HepG2 (cell line): ENCODE data around the gene ITGB1. TPM values are rescaled to one million over a fixed set of nuclear protein-coding genes. Genes with fewer than 3 reads are reported as not detected.

Source experiments
- ATAC-seq: fragments of 200-7000 bp; cut with Tn5 transposase; 3 replicates; pipeline ENCODE4 v1.9.1; 2020; ENCODE audit warnings: mild to moderate bottlenecking, moderate library complexity
- BruUV-seq: library from RNA; stranded (reverse); fragments of 400-500 nt; replicated peaks from 2 replicates; lab custom pipeline; 2021; lab: Mats Ljungman, UMichigan
- CTCF ChIA-PET: fragments of 300-600 bp; formaldehyde crosslinking; extraction: SDS; loops from one replicate; lab custom pipeline; 2021; ENCODE audit warnings: low total read pairs, inconsistent platforms, low intra/inter-chr PET ratio; lab: Yijun Ruan, JAX
- POLR2A ChIA-PET: fragments of 350-600 bp; sonication (Branson Sonifier 250); formaldehyde crosslinking; loops from one replicate; lab custom pipeline; 2020; ENCODE audit warnings: antibody characterized with exemption, inconsistent platforms; lab: Yijun Ruan, JAX
- DNase-seq: peaks from one replicate; pipeline ENCODE4 v3.0.0-alpha.2; 2015; ENCODE audit warnings: low spot score
- FAIRE-seq: peaks from 3 replicates; lab custom pipeline; 2011; peaks lifted over from hg19 to GRCh38; lab: Jason Lieb, UNC
- H2AFZ ChIP-seq: one replicate; pipeline ENCODE4 v1.6.1; 2011; ENCODE audit warnings: low read length, inconsistent platforms
- H3K27ac ChIP-seq: fragments of 300-600 bp; 3 replicates; pipeline ENCODE4 v1.8.0; 2011; ENCODE audit warnings: mixed run types, mild to moderate bottlenecking, mixed read lengths, low read length, inconsistent platforms; ENCODE audit not compliant: insufficient read depth; ENCODE audit errors: extremely low read length
- H3K27me3 ChIP-seq, 2 experiments: fragments of 200-600 bp in 1 of 2; 2 replicates in 1 of 2; 3 replicates in 1 of 2; pipeline versions ENCODE4 v1.6.0 to v1.8.0; 2011; ENCODE audit warnings: low read length in 2 of 2, mild to moderate bottlenecking in 2 of 2, moderate library complexity in 2 of 2, inconsistent platforms in 1 of 2; ENCODE audit not compliant: insufficient read depth in 2 of 2, control insufficient read depth in 1 of 2
- H3K36me3 ChIP-seq, 2 experiments: fragments of 200-600 bp in 1 of 2; replicated peaks in 1 of 2; 2 replicates in 1 of 2; 3 replicates in 1 of 2; pipeline versions ENCODE4 v1.5.1 to v1.8.0; 2011; ENCODE audit warnings: low read length in 2 of 2, inconsistent platforms in 1 of 2; ENCODE audit not compliant: insufficient read depth in 2 of 2, control insufficient read depth in 1 of 2
- H3K4me1 ChIP-seq: 2 replicates; pipeline ENCODE4 v1.5.1; 2012; ENCODE audit warnings: low read length, inconsistent platforms; ENCODE audit not compliant: insufficient read depth
- H3K4me2 ChIP-seq: 2 replicates; pipeline ENCODE4 v1.6.0; 2011; ENCODE audit warnings: low read depth, low read length, inconsistent platforms
- H3K4me3 ChIP-seq, 3 experiments: fragments of 200-600 bp in 1 of 3; sonication (generic), shearing (Covaris generic) in 1 of 3; replicated peaks in 1 of 3; 2 replicates each; pipeline ENCODE4 v1.5.1; 2011 to 2016; ENCODE audit warnings: low read length in 3 of 3, inconsistent platforms in 2 of 3, low read depth in 2 of 3, mild to moderate bottlenecking in 2 of 3, control low read depth in 1 of 3, mixed read lengths in 1 of 3; ENCODE audit not compliant: insufficient read depth in 1 of 3
- H3K79me2 ChIP-seq: one replicate; pipeline ENCODE4 v1.6.1; 2011; ENCODE audit warnings: low read length, inconsistent platforms; ENCODE audit not compliant: insufficient read depth
- H3K9ac ChIP-seq: 2 replicates; pipeline ENCODE4 v1.6.0; 2011; ENCODE audit warnings: mild to moderate bottlenecking, low read depth, low read length, inconsistent platforms; ENCODE audit not compliant: insufficient read depth
- H3K9me3 ChIP-seq: 2 replicates; pipeline ENCODE4 v1.5.1; 2012; ENCODE audit warnings: mild to moderate bottlenecking, low read length
- H4K20me1 ChIP-seq: 2 replicates; pipeline ENCODE4 v1.6.0; 2011; ENCODE audit warnings: inconsistent platforms, mild to moderate bottlenecking, low read length, moderate library complexity; ENCODE audit not compliant: insufficient read depth
- BRCA1 ChIP-seq: sonication (generic); formaldehyde crosslinking; IDR thresholded peaks from 2 replicates; pipeline ENCODE4 v1.4.0; 2020; ENCODE audit warnings: missing genetic modification reagents
- FOXJ3 ChIP-seq: sonication (generic); formaldehyde crosslinking; IDR thresholded peaks from 2 replicates; pipeline ENCODE4 v1.4.0; 2020; ENCODE audit warnings: missing genetic modification reagents, mild to moderate bottlenecking, borderline replicate concordance
- MYPOP ChIP-seq: sonication (generic); formaldehyde crosslinking; IDR thresholded peaks from 2 replicates; pipeline ENCODE4 v1.8.1; 2023; ENCODE audit warnings: mild to moderate bottlenecking, moderate library complexity, missing genetic modification reagents
- POGK ChIP-seq: sonication (generic); formaldehyde crosslinking; conservative IDR thresholded peaks from 2 replicates; pipeline ENCODE4 v1.8.0; 2022; ENCODE audit warnings: mild to moderate bottlenecking, moderate library complexity, missing genetic modification reagents
- YEATS2 ChIP-seq: sonication (generic); formaldehyde crosslinking; IDR thresholded peaks from 2 replicates; pipeline ENCODE4 v1.4.0; 2020; ENCODE audit warnings: missing genetic modification reagents, borderline replicate concordance
- ZNF629 ChIP-seq: sonication (generic); formaldehyde crosslinking; conservative IDR thresholded peaks from 2 replicates; pipeline ENCODE4 v1.5.0; 2020; ENCODE audit warnings: missing genetic modification reagents
- ZNF660 ChIP-seq: sonication (generic); formaldehyde crosslinking; IDR thresholded peaks from 2 replicates; pipeline ENCODE4 v1.5.1; 2020; ENCODE audit warnings: mild to moderate bottlenecking, low read depth, missing genetic modification reagents, borderline replicate concordance
- ZSCAN22 ChIP-seq: sonication (generic); formaldehyde crosslinking; IDR thresholded peaks from 2 replicates; pipeline ENCODE4 v1.4.0; 2020; ENCODE audit warnings: mild to moderate bottlenecking, missing genetic modification reagents
- WGBS: methylation state at CpG from one replicate; pipeline ENCODE4 v1.1.6; 2017; ENCODE audit warnings: low lambda C conversion rate; 5-methylcytosine and 5-hydroxymethylcytosine counted together
- in situ Hi-C: cut with HindIII; loops from 2 replicates; pipeline ENCODE4 v1.10.0; 2017; ENCODE audit warnings: low pct_unique_long_range_greater_than_20kb; ENCODE audit not compliant: extremely low pct_ligation_motif_present
- intact Hi-C: fragments of 100-400 bp; cut with micrococcal nuclease; formaldehyde crosslinking; loops from one replicate; pipeline ENCODE4 v1.10.0; 2022; ENCODE audit not compliant: unreplicated experiment
- polyA plus RNA-seq, 8 experiments: library from polyadenylated mRNA; depleted of rRNA in 3 of 8; stranded (reverse) in 7 of 8; unstranded in 1 of 8; fragments of >200 nt; fragmentation: Illumina TruSeq in 4 of 8; extraction: Trizol in 4 of 8; gene quantifications; 2 replicates each; pipeline versions ENCODE4 v1.2.1 to v1.2.3, GENCODE V29; 2011 to 2016; ENCODE audit warnings: low read depth in 4 of 8, missing spikeins in 1 of 8, mixed read lengths in 1 of 8; ENCODE audit not compliant: insufficient read depth in 1 of 8
- total RNA-seq, 5 experiments: library from RNA; depleted of rRNA; stranded (reverse); fragments of >200 nt; fragmentation: Illumina TruSeq; extraction: Trizol; gene quantifications; 2 replicates each; pipeline ENCODE4 v1.2.3, GENCODE V29; 2016; ENCODE audit warnings: low read depth in 1 of 5

Gene ITGB1
- total and polyA plus RNA-seq, 2 of the 13 experiments (the other 11 are each of a cell fraction or from before 2014, with no cell fraction given), result 190 to 204 TPM

GRCh38 chr10:32948451-32948850, 9.6 kb downstream of the ITGB1 start (continued):
- TF ChIP-seq ZSCAN22 (CRISPR knock-in tag) (no peak), FOXJ3 (CRISPR knock-in tag) (no peak), POGK (no peak)
- TF ChIP-seq, all 625 proteins: peak for 61

GRCh38 chr10:32947586-32947985, 10.4 kb downstream of the ITGB1 start:
- Histone ChIP-seq H3K4me2 (no peak overlapping the region), H3K9me3 (no peaks in the 10 kb centered on the region), H3K79me2 (peaks cover 94% of the 10 kb centered on the region), H3K27me3 (no peaks in the 10 kb centered on the region)
- in situ Hi-C loops, result no loop called here
- TF ChIP-seq MYPOP (no peak), ZNF660 (CRISPR knock-in tag) (no peak), YEATS2 (no peak), ZNF629 (CRISPR knock-in tag) (peak; percentile 89), BRCA1 (CRISPR knock-in tag) (no peak)
- TF ChIP-seq, all 625 proteins: peak for 1
- H3K36me3 ChIP-seq, result no peaks in the 10 kb centered on the region
- POLR2A ChIA-PET, result no interaction called here
- no peak for DNase-seq
- H4K20me1 ChIP-seq, result peaks cover 55% of the 10 kb centered on the region
- H2AFZ ChIP-seq, result no peak overlapping the region
- no peak for ATAC-seq
- no peak overlapping the region for H3K27ac ChIP-seq
- BruUV-seq, result no TSS peak
- H3K4me1 ChIP-seq, result peaks cover 99% of the 10 kb centered on the region
- H3K4me3 ChIP-seq, result no peak overlapping the region
- no peak overlapping the region for H3K9ac ChIP-seq
- no peak for FAIRE-seq
- intact Hi-C loops, result no loop called here
- CTCF ChIA-PET, result no interaction called here
- WGBS, result 98% methylated on average over 5 of the region's 5 CpGs
